GM12891 (cell line): Measurements from ENCODE around the gene EML3.

ENCODE experiments used
- POLR2A ChIP-seq: IDR thresholded peaks from 2 replicates; pipeline ENCODE4 v1.6.1; 2011; ENCODE audit warnings: low read depth, low read length, control low read depth
- POLR2AphosphoS5 ChIP-seq: IDR thresholded peaks from 2 replicates; pipeline ENCODE4 v1.6.1; 2011; ENCODE audit warnings: low read depth, low read length, control low read depth
- POU2F2 ChIP-seq: IDR thresholded peaks from 2 replicates; pipeline ENCODE4 v1.6.1; 2011; ENCODE audit warnings: low read depth, mild to moderate bottlenecking, control low read depth, low read length, moderate library complexity
- SPI1 ChIP-seq: IDR thresholded peaks from 2 replicates; pipeline ENCODE4 v1.6.1; 2011; ENCODE audit warnings: low read depth, low read length, control low read depth
- TAF1 ChIP-seq: IDR thresholded peaks from 2 replicates; pipeline ENCODE4 v1.6.1; 2011; ENCODE audit warnings: low read depth, low read length, control low read depth

- TF ChIP-seq POLR2AphosphoS5 (no peak), POLR2A (no peak), TAF1 (no peak), SPI1 (no peak), POU2F2 (no peak)
Measured at GRCh38 chr11:62556875-62557631, 55.5 kb downstream of the EML3 start.
